ENCODE measurements around the gene LRRN1. TPM values are rescaled to one million over a fixed set of nuclear protein-coding genes. Genes with fewer than 3 reads are reported as not detected.
"Not testable (repeated sequence)": the region's sequence is repeated elsewhere in the genome, so short reads cannot be mapped to it uniquely, and the experiment has no call there.

The LRRN1 gene
- total and polyA plus RNA-seq, 10 donors: 0.20 to 8.0 (median 4.1) TPM

GRCh38 chr3:3855056-3855455, 55.8 kb downstream of the LRRN1 start:
- Histone ChIP-seq H3K9me3 (no peaks in the 10 kb centered on the region), H3K36me3 (no peaks in the 10 kb centered on the region), H3K27ac (no peak overlapping the region), H3K4me3 (no peak overlapping the region), H3K27me3 (replicated peaks in 1 of 7) (no peaks in the 10 kb centered on the region), H3K4me1 (no peaks in the 10 kb centered on the region)
- no peak for TF ChIP-seq POLR2AphosphoS5 (IDR thresholded peaks at IDR 0.05)
- no peak for TF ChIP-seq CTCF (IDR thresholded peaks at IDR 0.05 in 8 of 11, conservative IDR thresholded peaks at IDR 0.05 in 3 of 11)
- no peak for TF ChIP-seq POLR2A (IDR thresholded peaks at IDR 0.05)
- no peak for DNase-seq
- intact Hi-C loops (cut with DNase I; ENCODE audit: low total_unique reads): no loop called here

GRCh38 chr3:3860235-3860634, 61.0 kb downstream of the LRRN1 start:
- H3K27me3 ChIP-seq (replicated peaks in 1 of 7): no peaks in the 10 kb centered on the region
- DNase-seq: no peak
- TF ChIP-seq POLR2A (IDR thresholded peaks at IDR 0.05) (no peak), POLR2AphosphoS5 (IDR thresholded peaks at IDR 0.05) (no peak)
- H3K4me3 ChIP-seq: no peak overlapping the region
- H3K36me3 ChIP-seq: no peaks in the 10 kb centered on the region
- peaks cover 0 to 3% (median 0%) of the 10 kb centered on the region in 8 donors for H3K9me3 ChIP-seq
- no peaks in the 10 kb centered on the region for H3K4me1 ChIP-seq
- no peak overlapping the region for H3K27ac ChIP-seq
- intact Hi-C loops (cut with DNase I; ENCODE audit: low total_unique reads): no loop called here
- WGBS, 5 donors: 76 to 88% (median 85%) methylated on average over 2 of the region's 2 CpGs

GRCh38 chr3:3862534-3862933, 63.3 kb downstream of the LRRN1 start:
- H3K4me3 ChIP-seq: no peak overlapping the region
- no peaks in the 10 kb centered on the region for H3K36me3 ChIP-seq
- H3K27me3 ChIP-seq (replicated peaks in 1 of 7): no peaks in the 10 kb centered on the region
- no peak for DNase-seq
- no peaks in the 10 kb centered on the region for H3K4me1 ChIP-seq
- intact Hi-C loops (cut with DNase I; ENCODE audit: low total_unique reads): no loop called here
- no peak for TF ChIP-seq POLR2AphosphoS5 (IDR thresholded peaks at IDR 0.05)
- no peak for TF ChIP-seq POLR2A (IDR thresholded peaks at IDR 0.05)
- TF ChIP-seq CTCF (IDR thresholded peaks at IDR 0.05 in 8 of 11, conservative IDR thresholded peaks at IDR 0.05 in 3 of 11): no peak
- WGBS, 5 donors: 75 to 87% (median 83%) methylated on average over 5 of the region's 5 CpGs
- no peak overlapping the region for H3K27ac ChIP-seq
- H3K9me3 ChIP-seq: peaks cover 0 to 5% (median 0%) of the 10 kb centered on the region in 8 donors

- Histone ChIP-seq H3K4me1 (no peaks in the 10 kb centered on the region), H3K9me3 (no peaks in the 10 kb centered on the region), H3K4me3 (no peak overlapping the region), H3K36me3 (no peaks in the 10 kb centered on the region), H3K27me3 (replicated peaks in 1 of 7) (no peaks in the 10 kb centered on the region), H3K27ac (no peak overlapping the region)
- WGBS, 5 donors: 78 to 84% (median 78%) methylated on average over 8 of the region's 8 CpGs
- DNase-seq: no peak
- intact Hi-C loops (cut with DNase I; ENCODE audit: low total_unique reads): no loop called here
- TF ChIP-seq CTCF (IDR thresholded peaks at IDR 0.05 in 8 of 11, conservative IDR thresholded peaks at IDR 0.05 in 3 of 11) (no peak), POLR2AphosphoS5 (IDR thresholded peaks at IDR 0.05) (no peak), POLR2A (IDR thresholded peaks at IDR 0.05) (no peak)
Observed at GRCh38 chr3:3875491-3875890, 76.3 kb downstream of the LRRN1 start.

GRCh38 chr3:3881050-3881449, 81.8 kb downstream of the LRRN1 start:
- H3K27ac ChIP-seq: no peak overlapping the region
- no peak for DNase-seq
- intact Hi-C loops (cut with DNase I; ENCODE audit: low total_unique reads): no loop called here
- H3K9me3 ChIP-seq: peaks cover 0 to 9% (median 0%) of the 10 kb centered on the region in 8 donors
- H3K4me1 ChIP-seq: no peaks in the 10 kb centered on the region
- no peaks in the 10 kb centered on the region for H3K36me3 ChIP-seq
- no peaks in the 10 kb centered on the region for H3K27me3 ChIP-seq (replicated peaks in 1 of 7)
- WGBS, 5 donors: 81 to 89% (median 82%) methylated on average over 7 of the region's 7 CpGs
- TF ChIP-seq CTCF (IDR thresholded peaks at IDR 0.05 in 8 of 11, conservative IDR thresholded peaks at IDR 0.05 in 3 of 11) (no peak), POLR2AphosphoS5 (IDR thresholded peaks at IDR 0.05) (no peak), POLR2A (IDR thresholded peaks at IDR 0.05) (no peak)
- no peak overlapping the region for H3K4me3 ChIP-seq

- intact Hi-C loops (cut with DNase I; ENCODE audit: low total_unique reads); H3K4me1 ChIP-seq; H3K27me3 ChIP-seq (replicated peaks in 1 of 7); H3K4me3 ChIP-seq; DNase-seq; H3K36me3 ChIP-seq; H3K27ac ChIP-seq: not testable (repeated sequence)
- H3K9me3 ChIP-seq: peaks cover 0 to 52% (median 42%) of the 10 kb centered on the region in 8 donors
Observed at GRCh38 chr3:3887311-3887710, 88.1 kb downstream of the LRRN1 start.

Measured in spleen (tissue), 11 donors.